DOHH2 (cell line): ENCODE results near the gene KPRP.

Experiments used
- H3F3A ChIP-seq: fragments of 200-600 bp; sonication (generic), shearing (Covaris generic); 2 replicates; pipeline ENCODE4 v1.6.0; 2016; ENCODE audit warnings: antibody characterized with exemption, mild to moderate bottlenecking; ENCODE audit not compliant: control insufficient read depth, insufficient read depth
- H3K27ac ChIP-seq: fragments of 200-600 bp; sonication (generic); 2 replicates; pipeline ENCODE4 v1.5.1; 2014; ENCODE audit warnings: low read depth, mild to moderate bottlenecking, low read length, moderate library complexity
- H3K27me3 ChIP-seq: fragments of 200-600 bp; sonication (generic); 2 replicates; pipeline ENCODE4 v1.6.1; 2014; ENCODE audit warnings: mild to moderate bottlenecking, low read length, mixed read lengths; ENCODE audit not compliant: control insufficient read depth
- H3K36me3 ChIP-seq: fragments of 200-600 bp; sonication (generic); 2 replicates; pipeline ENCODE4 v1.6.1; 2014; ENCODE audit warnings: mild to moderate bottlenecking, low read length, moderate library complexity, mixed read lengths; ENCODE audit not compliant: control insufficient read depth
- H3K4me1 ChIP-seq: fragments of 200-600 bp; sonication (generic); 2 replicates; pipeline ENCODE4 v1.6.1; 2014; ENCODE audit warnings: mild to moderate bottlenecking, low read length, mixed read lengths; ENCODE audit not compliant: control insufficient read depth
- H3K4me2 ChIP-seq: fragments of 200-600 bp; sonication (generic); 2 replicates; pipeline ENCODE4 v1.6.0; 2014; ENCODE audit warnings: mild to moderate bottlenecking, low read length, moderate library complexity
- H3K4me3 ChIP-seq: fragments of 200-600 bp; sonication (generic); 2 replicates; pipeline ENCODE4 v1.5.1; 2014; ENCODE audit warnings: mild to moderate bottlenecking, low read length, mixed read lengths
- H3K79me2 ChIP-seq: fragments of 200-600 bp; sonication (generic); 2 replicates; pipeline ENCODE4 v1.6.1; 2014; ENCODE audit warnings: mild to moderate bottlenecking, low read length, mixed read lengths; ENCODE audit not compliant: control insufficient read depth
- H3K9me2 ChIP-seq: fragments of 200-600 bp; sonication (generic); replicated peaks from 2 replicates; pipeline ENCODE4 v1.6.1; 2014; ENCODE audit warnings: mild to moderate bottlenecking, low read length, mixed read lengths; ENCODE audit not compliant: control insufficient read depth
- H3K9me3 ChIP-seq: fragments of 200-600 bp; sonication (generic); 2 replicates; pipeline ENCODE4 v1.6.1; 2014; ENCODE audit warnings: antibody characterized with exemption, low read length, mixed read lengths; ENCODE audit not compliant: control insufficient read depth, insufficient read depth
- H4K20me1 ChIP-seq: fragments of 200-600 bp; sonication (generic); 2 replicates; pipeline ENCODE4 v1.6.0; 2014; ENCODE audit warnings: low read depth, mild to moderate bottlenecking, antibody characterized with exemption, low read length, moderate library complexity; ENCODE audit not compliant: control insufficient read depth, insufficient read depth
- EZH2phosphoT487 ChIP-seq: fragments of 200-600 bp; sonication (generic); IDR thresholded peaks from 2 replicates; pipeline ENCODE4 v1.6.1; 2017; ENCODE audit warnings: borderline replicate concordance, mild to moderate bottlenecking, antibody characterized with exemption, low read length, moderate library complexity, mixed read lengths
- TF ChIP-seq, protein P1 (sequence below): fragments of 200-600 bp; sonication (generic); IDR thresholded peaks from one replicate; pipeline ENCODE4 v1.5.1; 2014; ENCODE audit warnings: antibody characterized with exemption, mild to moderate bottlenecking, low read depth, low read length; ENCODE audit not compliant: poor library complexity, severe bottlenecking

Gene KPRP

DNA sequence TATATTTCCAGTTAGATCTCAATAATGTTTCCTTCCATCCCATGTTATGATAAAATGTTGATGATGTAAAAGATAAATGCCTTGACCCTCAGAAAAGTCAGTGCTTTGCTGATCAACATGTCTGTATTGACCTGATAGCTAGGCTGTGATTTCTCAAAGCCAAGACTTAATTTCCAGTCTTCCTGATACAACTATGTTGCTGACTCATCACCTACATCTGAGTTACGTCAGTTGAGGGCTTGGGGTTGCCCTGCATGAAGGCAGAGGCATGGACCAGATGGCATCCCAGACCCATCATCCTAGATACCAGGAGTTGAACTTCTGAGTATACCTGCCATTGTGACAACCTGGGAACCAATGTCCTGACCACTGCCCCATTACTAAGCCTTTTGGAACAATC, 43.5 kb downstream of the KPRP start:
- Histone ChIP-seq H3K4me2 (no peak overlapping the region), H3K9me2 (no peaks in the 10 kb centered on the region), H3K9me3 (no peaks in the 10 kb centered on the region), H3K36me3 (no peaks in the 10 kb centered on the region), H3K4me1 (no peaks in the 10 kb centered on the region), H3K27ac (no peak overlapping the region), H3K4me3 (no peak overlapping the region), H3K79me2 (no peaks in the 10 kb centered on the region), H3K27me3 (no peaks in the 10 kb centered on the region), H3F3A (no peaks in the 10 kb centered on the region), H4K20me1 (no peaks in the 10 kb centered on the region)
- TF ChIP-seq EZH2phosphoT487: no peak
- TF ChIP-seq, protein P1, sequence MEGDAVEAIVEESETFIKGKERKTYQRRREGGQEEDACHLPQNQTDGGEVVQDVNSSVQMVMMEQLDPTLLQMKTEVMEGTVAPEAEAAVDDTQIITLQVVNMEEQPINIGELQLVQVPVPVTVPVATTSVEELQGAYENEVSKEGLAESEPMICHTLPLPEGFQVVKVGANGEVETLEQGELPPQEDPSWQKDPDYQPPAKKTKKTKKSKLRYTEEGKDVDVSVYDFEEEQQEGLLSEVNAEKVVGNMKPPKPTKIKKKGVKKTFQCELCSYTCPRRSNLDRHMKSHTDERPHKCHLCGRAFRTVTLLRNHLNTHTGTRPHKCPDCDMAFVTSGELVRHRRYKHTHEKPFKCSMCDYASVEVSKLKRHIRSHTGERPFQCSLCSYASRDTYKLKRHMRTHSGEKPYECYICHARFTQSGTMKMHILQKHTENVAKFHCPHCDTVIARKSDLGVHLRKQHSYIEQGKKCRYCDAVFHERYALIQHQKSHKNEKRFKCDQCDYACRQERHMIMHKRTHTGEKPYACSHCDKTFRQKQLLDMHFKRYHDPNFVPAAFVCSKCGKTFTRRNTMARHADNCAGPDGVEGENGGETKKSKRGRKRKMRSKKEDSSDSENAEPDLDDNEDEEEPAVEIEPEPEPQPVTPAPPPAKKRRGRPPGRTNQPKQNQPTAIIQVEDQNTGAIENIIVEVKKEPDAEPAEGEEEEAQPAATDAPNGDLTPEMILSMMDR: no peak

DNA sequence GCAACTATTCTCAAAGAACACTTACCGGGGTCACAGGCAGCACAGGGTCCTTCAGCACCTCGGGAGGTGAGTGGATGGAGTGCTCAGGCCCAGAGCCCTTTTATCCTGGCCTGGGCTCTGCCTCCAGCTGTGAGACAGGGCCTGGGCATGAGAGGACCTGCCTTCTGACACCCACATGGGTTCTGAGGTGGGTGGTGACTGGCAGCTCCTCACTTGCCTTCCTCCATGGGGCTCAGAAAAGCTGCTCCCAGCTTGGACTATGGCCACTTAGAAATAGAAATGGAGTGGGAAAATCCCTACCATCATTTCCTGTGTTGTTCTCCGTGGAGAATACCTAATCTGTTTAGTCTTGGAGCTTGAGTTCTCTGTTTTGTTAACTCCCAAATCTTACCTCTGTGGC, 48.8 kb downstream of the KPRP start, which contains the start of gene LCE1C:
TSS of gene LCE1C (minus strand) at position 76 of the 400 bp plus-strand sequence. CDS start 1,173 bp downstream, outside the sequence.
- no peak within 1 kb of the TSS for H3K4me3 ChIP-seq
- H3K9me2 ChIP-seq: no peaks in the 10 kb centered on the region
- H3K27me3 ChIP-seq: no peaks in the 10 kb centered on the region; the same call in 1 of the 2 replicates
- no peak for TF ChIP-seq EZH2phosphoT487
- TF ChIP-seq, protein P1: no peak
- H4K20me1 ChIP-seq: no peaks in the 10 kb centered on the region
- H3K4me2 ChIP-seq: no peak within 1 kb of the TSS
- no peaks in the 10 kb centered on the region for H3F3A ChIP-seq
- no peak within 1 kb of the TSS for H3K27ac ChIP-seq
- no peaks in the 10 kb centered on the region for H3K4me1 ChIP-seq
- no peaks in the 10 kb centered on the region for H3K36me3 ChIP-seq
- no peaks in the 10 kb centered on the region for H3K79me2 ChIP-seq
- H3K9me3 ChIP-seq: no peaks in the 10 kb centered on the region

DNA sequence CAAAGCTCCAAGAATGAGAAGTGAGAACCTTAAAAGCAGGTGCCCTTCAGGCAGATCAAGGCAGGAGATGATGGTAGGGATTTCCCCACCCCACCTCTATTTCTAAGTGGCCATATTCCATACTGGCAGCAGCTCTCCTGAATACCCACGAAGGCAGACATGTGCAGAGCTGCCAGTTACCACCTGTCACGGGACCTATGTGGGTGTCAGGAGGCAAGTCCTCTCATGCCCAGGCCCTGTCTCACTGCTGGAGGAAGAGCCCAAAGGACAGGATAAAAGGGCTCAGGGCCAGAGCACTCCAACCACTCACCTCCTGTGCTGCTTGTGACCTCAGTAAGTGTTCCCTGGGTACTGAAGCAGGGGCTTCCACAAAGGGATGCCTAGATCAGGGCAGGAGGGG, 53.2 kb downstream of the KPRP start:
- no peaks in the 10 kb centered on the region for H3K4me1 ChIP-seq
- H3K9me3 ChIP-seq: no peaks in the 10 kb centered on the region
- no peaks in the 10 kb centered on the region; the same call in 1 of the 2 replicates for H3K27me3 ChIP-seq
- no peak overlapping the region for H3K27ac ChIP-seq
- no peaks in the 10 kb centered on the region for H3K79me2 ChIP-seq
- H4K20me1 ChIP-seq: no peaks in the 10 kb centered on the region
- no peaks in the 10 kb centered on the region for H3K36me3 ChIP-seq
- TF ChIP-seq, protein P1: no peak
- no peak for TF ChIP-seq EZH2phosphoT487
- no peaks in the 10 kb centered on the region for H3K9me2 ChIP-seq
- no peak overlapping the region for H3K4me2 ChIP-seq
- H3K4me3 ChIP-seq: no peak overlapping the region
- no peaks in the 10 kb centered on the region for H3F3A ChIP-seq
